HG03095 (cell line): ENCODE data around the gene GPR139.

Source experiments
- ATAC-seq: cut with Tn5 transposase; IDR thresholded peaks from one replicate; pipeline ENCODE4 v1.9.1; 2021; ENCODE audit warnings: moderate library complexity; ENCODE audit not compliant: unreplicated experiment

The GPR139 gene

GRCh38 chr16:20073203-20074098 lies at the start of gene GPR139:
GPR139 (minus strand) TSS chr16:20073890; CDS start chr16:20073616, 274 bp downstream.
- ATAC-seq: no peak

- ATAC-seq: no peak
Measured at GRCh38 chr16:20122011-20122410, 48.3 kb upstream of the GPR139 start.

- no peak for ATAC-seq
Measured at GRCh38 chr16:20114356-20114755, 40.7 kb upstream of the GPR139 start.

GRCh38 chr16:20111143-20111542 lies 37.5 kb upstream of the GPR139 start:
- ATAC-seq: no peak

GRCh38 chr16:20107083-20107482 lies 33.4 kb upstream of the GPR139 start:
- ATAC-seq: no peak

DNA sequence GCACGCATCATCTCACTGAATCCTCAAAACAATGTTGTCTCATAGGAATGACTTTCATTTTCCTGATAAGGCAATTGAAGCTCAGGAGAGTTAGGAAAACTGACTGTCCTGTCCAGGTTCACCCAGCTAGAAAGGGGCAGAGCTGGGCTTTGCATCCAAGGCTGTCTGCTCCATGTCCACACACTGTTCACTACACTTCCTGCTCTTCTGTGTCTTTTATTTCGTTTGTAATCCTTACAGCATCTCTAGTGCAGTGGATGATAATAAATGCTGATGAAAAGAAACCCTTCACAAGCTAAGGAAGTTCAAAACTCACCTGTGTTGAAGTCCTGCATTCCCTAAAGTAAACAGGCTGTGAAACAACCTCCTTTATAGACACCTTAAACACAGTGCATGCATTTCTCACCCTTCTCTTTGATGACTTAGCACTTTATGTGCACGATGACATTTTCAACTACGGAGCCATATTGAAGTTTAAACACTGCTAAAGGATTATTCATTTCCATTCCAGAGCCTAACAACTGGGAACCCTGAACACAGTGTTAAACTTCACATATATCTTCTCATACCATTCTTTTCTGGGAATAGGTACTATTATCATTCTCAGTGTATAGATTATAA lies 31.0 kb upstream of the GPR139 start:
- no peak for ATAC-seq

- no peak for ATAC-seq
Measured at GRCh38 chr16:20102521-20102920, 28.8 kb upstream of the GPR139 start.

- no peak for ATAC-seq
Measured at GRCh38 chr16:20102021-20102420, 28.3 kb upstream of the GPR139 start.

GRCh38 chr16:20099375-20099774 lies 25.7 kb upstream of the GPR139 start:
- no peak for ATAC-seq

DNA sequence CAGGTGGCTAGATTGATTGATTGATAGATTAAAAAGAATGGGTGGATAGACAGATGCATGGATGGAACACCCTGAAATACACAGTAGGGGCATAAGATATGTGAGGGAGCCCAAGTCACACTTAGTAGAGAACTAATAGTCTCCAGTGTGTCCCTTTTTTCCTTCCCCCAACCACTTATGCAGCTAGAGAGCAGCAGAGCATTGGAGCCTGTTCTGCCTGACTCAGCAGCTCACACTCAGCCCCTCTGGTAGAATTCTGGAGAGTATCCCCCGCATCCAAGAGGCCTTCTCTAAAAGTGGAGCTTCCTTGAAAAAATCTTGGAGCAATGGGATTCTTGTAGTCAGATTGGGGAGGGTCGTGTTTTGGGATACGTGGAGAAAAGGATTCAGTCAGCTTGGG lies 20.5 kb upstream of the GPR139 start:
- no peak for ATAC-seq

DNA sequence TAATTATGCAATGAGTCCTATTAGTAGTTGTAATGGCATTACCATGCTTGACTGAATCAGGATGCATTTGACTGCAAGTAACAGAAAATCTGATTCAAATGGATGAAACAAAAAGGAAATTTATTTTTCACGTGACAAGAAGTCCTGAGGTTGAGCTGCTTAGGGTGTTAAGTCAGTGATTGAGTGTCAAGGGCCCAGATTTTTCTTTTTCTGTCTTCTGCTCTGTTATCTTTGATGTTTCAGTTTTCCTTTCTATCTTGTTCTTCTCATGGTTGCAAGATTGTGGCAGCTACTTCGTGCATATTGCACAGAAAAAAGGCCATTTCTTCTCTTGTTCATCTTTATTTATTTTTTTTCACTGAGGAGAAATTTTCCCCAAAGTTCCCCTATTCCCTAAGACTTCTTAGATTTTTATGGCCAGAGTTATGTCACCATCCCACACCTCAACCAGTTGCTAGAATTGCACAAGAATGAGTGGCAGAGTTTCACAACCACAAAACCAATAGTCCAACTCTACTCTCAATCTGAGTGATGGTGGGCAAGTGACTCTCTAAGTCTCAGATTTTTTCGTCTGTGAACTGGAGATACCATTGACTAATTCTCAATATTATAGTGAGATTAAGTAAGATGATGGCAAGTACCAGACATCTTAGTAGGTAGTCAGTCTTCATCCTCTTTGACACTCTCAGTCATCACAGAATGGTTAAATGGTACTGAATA lies 15.7 kb upstream of the GPR139 start:
- no peak for ATAC-seq

GRCh38 chr16:20084624-20085226 lies 11.0 kb upstream of the GPR139 start:
- ATAC-seq: no peak

GRCh38 chr16:20079106-20079505 lies 5.4 kb upstream of the GPR139 start:
- ATAC-seq: no peak

- no peak for ATAC-seq
Measured at GRCh38 chr16:20075243-20075642, 1.6 kb upstream of the GPR139 start.

- ATAC-seq: no peak
Measured at GRCh38 chr16:20074099-20074991, 655 bp upstream of the GPR139 start.

- ATAC-seq: no peak
Measured at GRCh38 chr16:20072874-20073202, 852 bp downstream of the GPR139 start.

DNA sequence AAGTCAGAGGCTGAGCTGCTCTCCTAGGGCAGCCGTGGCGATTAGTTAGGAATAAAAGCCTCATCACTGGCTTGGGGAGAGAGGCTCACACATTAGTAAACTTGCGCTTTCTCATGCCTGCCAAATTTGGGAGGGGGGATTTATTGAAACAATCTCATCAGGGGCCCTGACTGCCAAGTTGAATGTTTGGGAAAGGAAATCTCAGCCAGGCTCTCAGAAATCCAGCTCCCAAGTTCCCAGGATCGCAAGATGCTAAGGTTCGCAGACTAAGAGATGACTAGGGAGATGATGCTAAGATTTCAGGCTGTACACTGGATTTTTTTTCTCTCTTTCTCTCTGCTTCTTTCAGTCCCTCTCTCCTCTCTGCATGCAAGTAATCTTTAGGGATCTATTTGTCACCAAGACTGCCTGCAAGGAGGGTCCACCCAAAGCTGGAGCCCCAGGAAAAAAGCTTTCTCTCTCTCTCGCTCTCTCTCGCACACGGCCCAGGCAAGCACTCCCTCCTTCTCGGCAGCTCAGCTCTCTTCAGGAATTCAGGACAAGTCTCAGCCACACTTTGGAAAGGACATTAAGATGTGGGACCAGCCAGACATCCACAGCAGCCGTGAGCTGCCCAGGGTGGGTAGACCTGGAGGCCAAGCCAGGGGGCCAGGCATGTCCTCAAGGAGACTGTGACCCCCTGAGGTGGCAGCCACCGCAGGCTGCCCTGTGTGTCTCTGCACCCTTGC lies 1.4 kb downstream of the GPR139 start:
- ATAC-seq: no peak

- no peak for ATAC-seq
Measured at GRCh38 chr16:20064931-20065330, 8.8 kb downstream of the GPR139 start.

GRCh38 chr16:20064520-20064919 lies 9.2 kb downstream of the GPR139 start:
- ATAC-seq: no peak

DNA sequence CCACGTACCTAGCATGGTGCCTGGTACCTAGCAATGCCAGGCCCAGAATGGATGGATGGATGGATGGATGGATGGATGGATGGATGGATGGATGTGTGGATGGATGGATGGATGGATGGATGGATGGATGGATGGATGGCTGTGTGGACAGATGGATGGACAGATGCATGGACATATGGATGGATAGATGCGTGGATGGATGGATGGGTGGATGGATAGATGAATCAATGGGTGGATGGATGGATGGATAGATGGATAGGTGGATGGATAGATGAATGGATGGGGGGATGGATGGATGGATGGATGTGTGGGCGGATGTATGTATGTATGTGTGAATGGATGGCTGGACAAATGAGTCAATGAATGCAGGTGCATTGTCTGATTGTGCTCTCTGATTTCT lies 12.6 kb downstream of the GPR139 start:
- no peak for ATAC-seq
